Activated naive CD8-positive, alpha-beta T cell (primary cell): ENCODE data around the gene LDLRAD4.

Experiments used
- H3K27ac Mint-ChIP-seq: one replicate; pipeline ENCODE4 v1.8.0; 2021; ENCODE audit warnings: mixed read lengths
- H3K27me3 Mint-ChIP-seq: one replicate; pipeline ENCODE4 v1.8.0; 2021; ENCODE audit warnings: mixed read lengths
- H3K36me3 Mint-ChIP-seq: one replicate; pipeline ENCODE4 v1.8.0; 2021; ENCODE audit warnings: mixed read lengths
- H3K4me1 Mint-ChIP-seq: one replicate; pipeline ENCODE4 v1.8.0; 2021; ENCODE audit warnings: low read depth, mixed read lengths
- H3K4me3 Mint-ChIP-seq: one replicate; pipeline ENCODE4 v1.8.0; 2021; ENCODE audit warnings: mild to moderate bottlenecking, mixed read lengths
- H3K9me3 Mint-ChIP-seq: one replicate; pipeline ENCODE4 v1.8.0; 2021; ENCODE audit warnings: low read depth, mixed read lengths

LDLRAD4 gene

DNA sequence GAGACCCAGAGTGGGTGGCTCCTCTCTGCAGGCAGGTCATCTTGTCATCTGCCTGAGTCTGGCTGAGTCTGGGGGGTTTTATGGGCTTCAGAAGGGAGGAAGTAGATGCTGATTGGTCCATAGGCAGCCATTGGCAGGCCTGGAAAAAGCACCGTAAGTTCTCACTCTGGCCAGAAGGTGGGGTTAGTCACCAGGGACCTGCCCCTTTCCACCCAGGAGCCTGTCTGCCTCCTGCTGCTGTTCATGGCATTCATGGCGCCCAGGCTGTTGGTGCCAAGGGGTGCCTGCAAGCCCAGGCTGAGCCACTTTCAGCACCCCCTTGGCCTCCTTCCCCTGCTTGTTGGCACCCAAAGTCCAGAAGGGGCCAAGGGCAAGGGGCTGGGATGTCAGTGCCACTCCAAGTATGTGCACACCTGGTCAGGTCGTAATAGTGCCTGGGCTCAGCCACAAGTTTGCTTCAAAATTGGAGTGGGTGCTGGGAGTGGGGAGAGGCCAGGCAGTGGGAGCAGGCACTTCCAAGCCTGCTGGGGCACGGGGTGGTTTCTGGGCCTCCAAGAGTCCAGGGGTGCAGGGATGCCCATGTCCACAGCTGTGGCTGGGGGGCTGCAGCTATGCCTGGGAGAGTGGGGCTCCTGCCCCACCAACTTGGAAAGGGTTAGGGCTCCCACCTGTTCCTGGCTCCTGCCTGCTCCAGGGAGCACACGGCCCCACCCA, 329.7 kb downstream of the LDLRAD4 start:
- H3K36me3 Mint-ChIP-seq = peaks cover 7% of the 10 kb centered on the region
- H3K4me3 Mint-ChIP-seq = no peak overlapping the region
- H3K4me1 Mint-ChIP-seq = peaks cover 24% of the 10 kb centered on the region
- no peaks in the 10 kb centered on the region for H3K27me3 Mint-ChIP-seq
- no peaks in the 10 kb centered on the region for H3K9me3 Mint-ChIP-seq
- no peak overlapping the region for H3K27ac Mint-ChIP-seq

DNA sequence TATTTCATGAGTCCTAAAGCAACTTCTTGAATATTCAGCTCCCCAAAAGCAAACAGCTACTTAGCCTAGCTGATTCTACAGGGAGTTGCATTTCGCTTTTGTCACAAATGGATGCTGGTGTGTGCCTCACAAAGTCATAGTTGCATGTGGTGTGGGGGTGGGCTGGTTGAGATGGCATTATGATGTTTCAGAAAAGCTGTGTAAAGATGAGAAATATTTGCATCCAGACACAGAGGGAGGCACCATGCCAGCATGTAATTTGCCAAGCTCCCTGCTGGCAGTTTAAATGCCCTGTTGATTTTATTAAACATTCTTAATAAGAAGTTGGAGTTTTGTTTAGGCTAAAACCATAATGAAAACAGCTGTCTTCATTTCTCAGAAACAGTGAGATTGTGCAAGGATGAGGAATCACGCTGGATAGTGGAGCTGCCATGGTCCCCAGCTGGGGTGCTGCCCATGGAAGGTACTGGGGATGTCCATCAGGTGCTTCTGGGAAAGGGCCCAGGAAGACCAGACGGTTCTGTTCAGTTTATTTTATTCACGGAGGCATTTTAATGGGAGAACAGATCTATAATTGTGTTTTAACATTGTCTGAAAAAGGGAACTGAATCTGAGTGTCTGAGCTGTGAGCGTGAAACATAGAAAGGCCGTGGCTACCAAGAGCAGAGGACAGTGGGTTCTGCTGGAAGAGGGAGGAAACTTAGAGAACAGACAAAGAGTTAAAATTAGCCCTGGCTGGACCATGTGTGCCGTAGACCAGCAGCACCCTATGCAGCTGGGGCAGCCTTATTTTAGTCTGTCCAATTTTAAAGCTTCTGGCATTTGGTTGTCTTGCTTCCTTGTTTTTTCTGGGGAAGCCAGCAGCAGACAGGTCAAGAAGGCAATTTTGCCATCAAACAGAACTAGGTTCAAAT, 330.7 kb downstream of the LDLRAD4 start:
- no peaks in the 10 kb centered on the region for H3K9me3 Mint-ChIP-seq
- H3K36me3 Mint-ChIP-seq = peaks cover 5% of the 10 kb centered on the region
- no peak overlapping the region for H3K4me3 Mint-ChIP-seq
- H3K27ac Mint-ChIP-seq = no peak overlapping the region
- H3K4me1 Mint-ChIP-seq = peaks cover 22% of the 10 kb centered on the region
- no peaks in the 10 kb centered on the region for H3K27me3 Mint-ChIP-seq

DNA sequence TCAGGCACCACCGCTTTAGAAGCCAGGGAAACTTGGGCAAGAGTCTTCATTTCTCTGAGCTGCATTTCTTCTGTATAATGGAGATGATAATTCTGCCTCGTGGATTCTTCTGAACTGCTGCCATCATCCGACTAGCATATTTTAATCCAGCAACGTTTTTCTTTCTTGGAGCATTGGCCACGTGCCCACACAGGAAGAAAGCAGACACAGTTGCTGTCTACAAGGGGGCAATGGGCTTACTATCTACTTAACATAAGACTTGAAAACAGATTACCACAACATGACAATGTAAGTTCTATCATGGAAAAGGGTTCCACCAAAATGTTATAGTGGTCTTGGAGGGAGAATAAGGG, 331.3 kb downstream of the LDLRAD4 start:
- Mint-ChIP-seq H3K27ac (peak overlapping the region; percentile 54), H3K27me3 (no peaks in the 10 kb centered on the region), H3K4me3 (no peak overlapping the region), H3K36me3 (peaks cover 4% of the 10 kb centered on the region), H3K9me3 (no peaks in the 10 kb centered on the region), H3K4me1 (peaks cover 24% of the 10 kb centered on the region)

DNA sequence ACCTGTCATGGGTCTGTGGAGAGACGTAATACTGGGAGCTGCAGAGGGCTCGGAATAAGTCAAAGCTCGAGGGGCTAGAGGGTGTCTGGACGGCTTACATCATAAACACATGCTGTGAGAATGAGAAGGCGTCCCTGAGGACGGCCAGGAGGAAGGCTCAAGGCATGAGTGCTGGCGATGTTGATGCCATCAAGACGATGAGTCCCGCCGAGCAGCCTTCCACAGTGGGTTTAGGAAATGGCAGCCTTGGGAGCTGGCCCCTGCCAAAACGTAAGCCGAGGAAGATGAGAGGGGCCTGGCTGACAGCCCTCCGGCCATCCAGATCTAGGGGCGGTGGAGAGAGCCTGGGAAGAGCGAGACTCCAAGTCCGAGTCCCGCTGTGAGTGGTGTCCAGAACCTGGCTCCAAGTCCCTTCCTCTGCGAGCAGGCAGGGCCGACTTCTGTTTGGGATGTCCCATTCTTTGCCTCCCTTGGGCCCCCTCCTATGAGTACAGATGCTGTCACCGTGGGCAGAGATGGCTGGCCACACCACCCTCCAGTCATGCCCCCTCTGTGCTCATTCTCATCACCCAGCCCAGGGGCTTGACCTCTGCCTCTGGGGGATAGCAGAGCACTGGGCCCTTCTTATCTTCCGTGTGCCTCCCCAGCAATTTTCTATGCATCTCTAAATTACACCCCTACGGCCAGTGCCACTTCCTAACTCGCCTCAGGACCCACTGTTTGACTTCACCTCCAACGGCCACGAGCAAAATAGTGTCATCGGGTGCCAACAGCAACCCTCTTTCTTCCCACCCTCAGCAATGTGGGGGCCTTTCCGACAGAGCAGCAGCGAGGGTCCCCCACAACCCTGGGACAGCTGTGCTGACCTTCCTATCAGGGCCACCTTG, 332.1 kb downstream of the LDLRAD4 start:
- Mint-ChIP-seq H3K27me3 (no peaks in the 10 kb centered on the region), H3K36me3 (peaks cover 4% of the 10 kb centered on the region), H3K27ac (no peak overlapping the region), H3K9me3 (no peaks in the 10 kb centered on the region), H3K4me1 (peaks cover 30% of the 10 kb centered on the region), H3K4me3 (no peak overlapping the region)

DNA sequence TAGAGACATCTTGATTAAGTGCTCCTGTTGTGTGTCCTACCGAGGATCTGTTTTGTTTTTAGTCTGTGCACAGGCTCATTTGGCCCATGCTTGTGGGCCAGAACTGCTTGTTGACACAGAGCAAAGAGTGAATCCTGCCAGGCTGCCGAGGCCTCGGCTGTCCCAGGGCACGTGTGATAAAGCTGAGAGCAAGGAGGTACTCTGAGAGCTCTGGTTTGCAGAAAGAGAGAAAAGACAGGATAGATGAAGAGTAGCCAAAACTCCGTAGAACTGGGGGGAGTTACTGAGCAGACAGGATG, 332.7 kb downstream of the LDLRAD4 start:
- H3K4me1 Mint-ChIP-seq = peaks cover 31% of the 10 kb centered on the region
- H3K4me3 Mint-ChIP-seq = no peak overlapping the region
- no peak overlapping the region for H3K27ac Mint-ChIP-seq
- H3K9me3 Mint-ChIP-seq = no peaks in the 10 kb centered on the region
- H3K36me3 Mint-ChIP-seq = peaks cover 4% of the 10 kb centered on the region
- H3K27me3 Mint-ChIP-seq = no peaks in the 10 kb centered on the region

DNA sequence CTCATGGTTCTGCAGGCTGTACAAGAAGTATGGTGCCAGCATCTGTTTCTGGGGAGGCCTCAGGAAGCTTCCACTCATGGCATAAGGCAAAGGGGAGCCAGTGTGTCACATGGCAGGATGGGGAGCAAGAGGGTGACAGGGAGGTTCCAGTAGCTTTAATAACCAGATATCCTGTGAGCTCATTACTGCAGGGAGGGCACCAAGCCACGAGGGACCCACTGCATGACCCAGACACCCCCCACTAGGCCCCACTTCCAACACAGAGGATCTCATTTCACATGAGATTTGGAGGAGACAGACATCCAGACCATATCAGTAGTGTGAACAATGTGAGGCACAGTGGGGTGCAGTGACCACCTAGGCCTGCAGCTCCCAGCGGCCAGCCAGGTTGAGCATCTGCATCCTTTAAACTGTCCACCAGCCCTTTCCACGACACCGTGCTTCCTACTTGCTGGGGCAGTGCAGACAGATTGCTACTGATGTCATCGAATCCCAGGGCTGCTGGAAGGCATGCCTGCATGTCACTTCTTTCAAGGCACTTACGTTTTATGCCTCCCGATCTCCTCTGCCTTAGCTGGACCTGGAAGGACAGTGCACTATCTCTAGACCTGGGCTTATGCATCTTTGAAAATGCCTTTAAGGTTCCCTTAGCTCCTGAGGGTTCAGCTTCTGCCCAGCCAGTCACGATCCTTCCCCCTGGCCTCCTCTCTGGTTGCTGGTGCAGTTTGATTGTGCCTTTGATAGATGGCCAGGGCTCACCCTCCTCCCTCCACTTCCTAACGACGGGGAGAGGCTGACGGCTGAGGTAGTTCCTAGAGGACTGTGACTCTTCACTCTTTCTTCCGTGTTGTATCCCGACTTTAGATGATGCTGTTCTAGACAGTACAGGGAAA, 333.5 kb downstream of the LDLRAD4 start:
- H3K27ac Mint-ChIP-seq = no peak overlapping the region
- no peak overlapping the region for H3K4me3 Mint-ChIP-seq
- no peaks in the 10 kb centered on the region for H3K27me3 Mint-ChIP-seq
- H3K9me3 Mint-ChIP-seq = no peaks in the 10 kb centered on the region
- H3K36me3 Mint-ChIP-seq = peaks cover 4% of the 10 kb centered on the region
- peaks cover 31% of the 10 kb centered on the region for H3K4me1 Mint-ChIP-seq

DNA sequence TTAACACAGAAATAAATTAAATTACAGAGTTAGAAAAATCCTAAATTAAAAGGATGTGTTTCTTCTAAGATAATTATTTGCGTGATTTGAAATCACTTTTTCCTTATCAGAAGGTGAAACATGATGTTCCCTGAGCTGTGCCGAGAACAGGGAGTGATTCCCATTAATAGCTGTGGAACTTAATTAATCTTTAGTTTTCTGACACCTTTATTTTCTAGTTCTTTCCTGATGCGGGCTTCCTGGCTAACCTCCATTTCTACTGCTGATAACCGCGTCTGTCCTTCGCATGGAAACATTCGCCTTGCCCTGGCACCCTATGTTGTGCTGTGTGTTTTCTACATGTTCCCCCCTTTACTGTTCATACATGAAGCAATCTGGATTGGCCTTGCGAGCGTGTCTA, 334.9 kb downstream of the LDLRAD4 start:
- peak overlapping the region; percentile 18 for H3K27ac Mint-ChIP-seq
- peaks cover 4% of the 10 kb centered on the region for H3K36me3 Mint-ChIP-seq
- H3K4me3 Mint-ChIP-seq = no peak overlapping the region
- no peaks in the 10 kb centered on the region for H3K9me3 Mint-ChIP-seq
- H3K27me3 Mint-ChIP-seq = no peaks in the 10 kb centered on the region
- H3K4me1 Mint-ChIP-seq = peaks cover 37% of the 10 kb centered on the region

DNA sequence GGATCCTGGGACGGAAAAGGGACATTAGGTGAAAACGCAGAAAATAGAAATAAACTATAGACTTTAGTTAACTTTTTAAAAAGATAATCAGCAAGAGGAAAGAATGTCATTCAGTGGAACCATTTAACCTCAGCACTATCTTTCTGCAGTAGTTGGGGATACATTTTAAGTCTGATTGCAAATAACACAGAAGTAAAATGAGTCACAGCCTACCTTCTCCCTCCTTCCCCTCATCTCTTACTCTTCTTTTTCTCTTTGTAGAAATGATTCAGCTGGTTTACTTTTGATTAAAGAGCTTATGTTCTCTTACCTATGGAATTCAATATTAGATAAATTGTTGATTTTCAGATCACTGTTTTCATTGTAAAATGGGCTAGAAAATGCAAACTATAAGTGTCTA, 336.6 kb downstream of the LDLRAD4 start:
- H3K27ac Mint-ChIP-seq = peak overlapping the region; percentile 17
- peaks cover 24% of the 10 kb centered on the region for H3K4me1 Mint-ChIP-seq
- H3K9me3 Mint-ChIP-seq = no peaks in the 10 kb centered on the region
- no peaks in the 10 kb centered on the region for H3K27me3 Mint-ChIP-seq
- H3K36me3 Mint-ChIP-seq = peaks cover under 1% of the 10 kb centered on the region
- H3K4me3 Mint-ChIP-seq = no peak overlapping the region

DNA sequence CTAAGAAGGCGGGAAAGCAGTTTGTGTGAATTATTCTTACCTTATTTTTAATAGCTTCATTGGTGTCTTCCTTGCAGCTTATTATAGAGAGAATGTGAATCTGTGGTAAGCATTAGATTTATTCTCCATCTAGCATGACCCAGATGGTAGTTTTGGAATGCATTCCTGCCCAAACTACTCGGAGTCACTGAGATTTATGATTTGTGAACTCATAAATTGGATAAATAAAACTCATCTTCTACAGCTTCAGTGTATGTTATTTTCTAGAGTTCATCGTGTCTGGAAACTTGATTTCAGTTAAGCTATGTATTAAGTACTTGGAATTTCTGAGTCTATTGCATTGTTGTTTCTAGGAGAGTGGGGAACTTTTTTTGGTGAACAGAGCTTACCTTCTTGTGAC, 337.3 kb downstream of the LDLRAD4 start:
- H3K27ac Mint-ChIP-seq = peak overlapping the region; percentile 37
- H3K36me3 Mint-ChIP-seq = no peaks in the 10 kb centered on the region
- H3K4me1 Mint-ChIP-seq = peaks cover 23% of the 10 kb centered on the region
- H3K4me3 Mint-ChIP-seq = no peak overlapping the region
- H3K9me3 Mint-ChIP-seq = no peaks in the 10 kb centered on the region
- H3K27me3 Mint-ChIP-seq = no peaks in the 10 kb centered on the region

DNA sequence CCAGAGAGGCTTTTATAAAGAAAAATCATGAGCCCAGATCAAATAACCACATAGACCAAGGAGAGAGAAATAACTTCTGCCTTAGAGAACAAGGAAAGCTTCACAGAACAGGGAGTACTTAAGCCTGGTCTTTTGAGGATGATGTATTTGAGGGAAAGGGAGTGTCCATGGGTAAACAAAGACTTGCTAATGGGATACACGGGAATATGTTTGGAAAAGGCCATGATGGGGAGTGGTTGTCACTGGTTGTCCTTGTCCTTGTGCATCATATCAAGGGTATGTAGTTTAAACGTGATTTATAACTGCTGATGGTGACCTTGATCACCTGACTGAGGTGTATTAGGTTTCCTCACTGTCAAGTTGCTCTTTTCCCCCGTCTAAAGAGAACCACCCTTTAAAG, 337.9 kb downstream of the LDLRAD4 start:
- Mint-ChIP-seq H3K4me3 (no peak overlapping the region), H3K27me3 (no peaks in the 10 kb centered on the region), H3K27ac (peak overlapping the region; percentile 37), H3K36me3 (no peaks in the 10 kb centered on the region), H3K4me1 (peaks cover 28% of the 10 kb centered on the region), H3K9me3 (no peaks in the 10 kb centered on the region)

DNA sequence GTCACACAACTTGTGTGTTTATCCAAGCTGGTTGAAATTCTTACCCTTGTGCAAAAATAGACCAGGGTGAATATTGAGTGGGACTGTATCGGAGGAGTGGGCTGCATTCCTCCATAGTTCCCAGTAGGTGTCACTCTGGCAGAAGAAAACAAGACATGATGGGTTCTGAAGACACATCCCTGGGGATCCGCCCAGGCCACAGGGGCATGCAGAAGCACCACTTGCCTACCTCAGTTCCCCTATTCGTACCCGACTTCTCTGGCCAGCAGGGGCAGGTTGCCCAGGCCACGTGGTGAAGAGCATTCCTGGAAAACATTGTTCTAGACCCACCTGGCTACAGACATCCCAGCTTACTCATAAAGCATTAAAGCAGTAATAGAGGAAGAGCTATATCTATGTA, 339.6 kb downstream of the LDLRAD4 start:
- Mint-ChIP-seq H3K4me3 (no peak overlapping the region), H3K9me3 (no peaks in the 10 kb centered on the region), H3K4me1 (peaks cover 40% of the 10 kb centered on the region), H3K27ac (peak overlapping the region; percentile 2), H3K27me3 (no peaks in the 10 kb centered on the region), H3K36me3 (no peaks in the 10 kb centered on the region)

DNA sequence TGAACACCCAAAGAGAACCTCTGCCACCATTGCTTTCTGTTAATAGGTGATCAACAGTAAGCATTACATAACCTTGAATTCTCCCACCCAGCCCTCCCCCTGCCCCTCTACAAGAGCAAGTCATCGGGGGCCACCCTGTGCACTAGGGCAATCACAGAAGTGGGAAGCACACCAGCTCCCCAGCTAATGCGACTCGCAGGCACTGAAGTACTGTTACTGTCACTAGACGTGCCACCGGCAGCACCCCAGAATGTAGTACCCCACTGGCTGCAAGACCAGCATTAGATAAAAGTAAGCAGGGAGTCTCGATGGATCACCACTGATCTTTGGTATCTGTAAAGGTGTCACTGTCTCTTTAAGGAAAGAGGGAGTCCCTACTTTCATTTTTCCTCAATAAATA, 340.2 kb downstream of the LDLRAD4 start:
- Mint-ChIP-seq H3K4me3 (no peak overlapping the region), H3K27me3 (no peaks in the 10 kb centered on the region), H3K27ac (no peak overlapping the region), H3K9me3 (no peaks in the 10 kb centered on the region), H3K4me1 (peaks cover 44% of the 10 kb centered on the region), H3K36me3 (no peaks in the 10 kb centered on the region)

DNA sequence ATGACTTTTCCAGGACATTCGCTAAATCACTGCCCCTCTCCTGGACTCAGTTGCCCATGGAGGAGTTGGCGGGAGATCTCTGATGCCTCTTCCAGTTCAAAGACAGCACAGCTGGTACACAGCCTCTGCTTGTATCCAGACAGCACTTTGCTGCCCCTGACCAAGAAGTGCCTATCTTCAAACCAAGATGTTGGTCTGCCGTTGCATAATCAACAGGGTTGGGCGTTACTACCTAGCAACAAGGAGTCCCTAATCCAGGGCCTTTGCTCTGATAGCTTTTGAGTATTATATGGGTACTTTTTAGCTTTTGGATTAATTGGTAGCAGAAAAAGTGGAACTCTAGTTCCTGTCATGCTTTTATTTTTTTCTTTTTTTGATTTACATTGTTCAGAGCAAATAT, 341.2 kb downstream of the LDLRAD4 start:
- Mint-ChIP-seq H3K4me1 (peaks cover 49% of the 10 kb centered on the region), H3K9me3 (no peaks in the 10 kb centered on the region), H3K36me3 (no peaks in the 10 kb centered on the region), H3K27ac (no peak overlapping the region), H3K4me3 (no peak overlapping the region), H3K27me3 (no peaks in the 10 kb centered on the region)

DNA sequence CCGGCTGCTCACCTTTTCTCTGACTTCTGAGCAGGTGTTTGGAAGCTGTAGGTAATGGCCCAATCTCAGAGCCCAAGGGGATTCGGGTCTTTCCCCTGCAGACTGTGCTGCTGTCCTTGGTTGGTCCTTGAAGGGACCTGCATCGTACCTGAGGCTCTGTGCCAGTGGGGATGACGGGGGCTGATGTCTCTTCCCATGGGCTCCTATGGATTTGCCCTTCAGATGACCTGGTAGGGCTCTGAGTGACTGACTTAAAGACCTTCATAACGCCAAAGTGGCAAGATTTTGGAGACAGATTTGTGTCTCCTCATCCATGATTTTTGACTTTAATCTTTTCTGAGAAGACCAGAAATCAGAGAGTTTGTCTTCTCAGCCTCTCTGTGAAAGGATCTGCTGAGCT, 341.7 kb downstream of the LDLRAD4 start:
- no peaks in the 10 kb centered on the region for H3K36me3 Mint-ChIP-seq
- peaks cover 48% of the 10 kb centered on the region for H3K4me1 Mint-ChIP-seq
- H3K9me3 Mint-ChIP-seq = no peaks in the 10 kb centered on the region
- H3K27me3 Mint-ChIP-seq = no peaks in the 10 kb centered on the region
- no peak overlapping the region for H3K4me3 Mint-ChIP-seq
- no peak overlapping the region for H3K27ac Mint-ChIP-seq
